CD4-positive, alpha-beta T cell (primary cell): Measurements from ENCODE around the gene TRMT112. TPM values are rescaled to one million over a fixed set of nuclear protein-coding genes. Genes with fewer than 3 reads are reported as not detected.

ENCODE experiments used
- ATAC-seq: fragments of 200-7000 bp; cut with Tn5 transposase; one replicate; pipeline ENCODE4 v1.10.0; 2022; ENCODE audit warnings: mild to moderate bottlenecking; ENCODE audit not compliant: poor library complexity
- CTCF ChIA-PET: fragments of 350-600 bp; sonication (Branson Sonifier 250); formaldehyde crosslinking; loops from one replicate; lab custom pipeline; 2021; ENCODE audit warnings: antibody characterized with exemption, inconsistent platforms; lab: Charles Lee
- POLR2A ChIA-PET: fragments of 350-600 bp; sonication (Branson Sonifier 250); formaldehyde crosslinking; loops from one replicate; lab custom pipeline; 2021; ENCODE audit warnings: antibody characterized with exemption, inconsistent platforms; lab: Charles Lee
- DNase-seq, 14 experiments: peaks; one replicate each; pipeline ENCODE4 v3.0.0-alpha.2; 2013 to 2020; ENCODE audit warnings: mixed read lengths in 2 of 14
- H3K27ac ChIP-seq, 2 donors: one replicate each; pipeline versions ENCODE4 v1.5.1 to v1.7.0; 2013; ENCODE audit warnings: low read length in 2 of 2, low read depth in 1 of 2, mild to moderate bottlenecking in 1 of 2
- H3K27me3 ChIP-seq, 2 experiments: 1 replicate in 1 of 2; 2 replicates in 1 of 2; pipeline versions ENCODE4 v1.6.1 to v1.7.0; 2013; ENCODE audit warnings: low read length in 2 of 2, control low read depth in 1 of 2, mild to moderate bottlenecking in 1 of 2, moderate library complexity in 1 of 2; ENCODE audit not compliant: insufficient read depth in 2 of 2, control insufficient read depth in 1 of 2
- H3K36me3 ChIP-seq: one replicate; pipeline ENCODE4 v1.6.1; 2013; ENCODE audit warnings: low read length, control low read depth; ENCODE audit not compliant: insufficient read depth
- H3K4me1 ChIP-seq: one replicate; pipeline ENCODE4 v1.6.1; 2013; ENCODE audit warnings: low read length, control low read depth; ENCODE audit not compliant: insufficient read depth
- H3K4me3 ChIP-seq: one replicate; pipeline ENCODE4 v1.5.1; 2013; ENCODE audit warnings: mild to moderate bottlenecking, low read length, moderate library complexity
- H3K9me3 ChIP-seq, 2 experiments: 1 replicate in 1 of 2; 2 replicates in 1 of 2; pipeline versions ENCODE4 v1.6.1 to v1.7.0; 2013; ENCODE audit warnings: low read length in 2 of 2, mild to moderate bottlenecking in 2 of 2, control low read depth in 1 of 2, moderate library complexity in 1 of 2; ENCODE audit not compliant: control insufficient read depth in 1 of 2, insufficient read depth in 1 of 2
- H3K27ac Mint-ChIP-seq: one replicate; pipeline ENCODE4 v1.8.0; 2020; ENCODE audit warnings: mixed read lengths
- H3K27me3 Mint-ChIP-seq: one replicate; pipeline ENCODE4 v1.8.0; 2021; ENCODE audit warnings: mixed read lengths
- H3K36me3 Mint-ChIP-seq: one replicate; pipeline ENCODE4 v1.8.0; 2021; ENCODE audit warnings: low read depth, mixed read lengths
- H3K4me1 Mint-ChIP-seq: one replicate; pipeline ENCODE4 v1.8.0; 2021; ENCODE audit warnings: low read depth, mixed read lengths
- H3K4me3 Mint-ChIP-seq: one replicate; pipeline ENCODE4 v1.8.0; 2020; ENCODE audit warnings: mild to moderate bottlenecking, mixed read lengths
- H3K9me3 Mint-ChIP-seq: one replicate; pipeline ENCODE4 v1.8.0; 2020; ENCODE audit warnings: mixed read lengths
- intact Hi-C, 2 experiments: fragments of 100-400 bp; cut with DNase I in 1 of 2; cut with micrococcal nuclease in 1 of 2; formaldehyde crosslinking; loops; one replicate each; pipeline versions ENCODE4 v1.15.1 to v1.9.0; 2023 to 2025; cut with DNase I, micrococcal nuclease
- total RNA-seq, 174 experiments: library from RNA in 2 of 174; stranded (reverse) in 2 of 174; gene quantifications; one replicate each; pipeline ENCODE4 v1.2.3 and lab custom pipeline; 2021 to 2026
- TF ChIP-seq, protein P1 (sequence below): fragments of 200-600 bp; IDR thresholded peaks from one replicate; pipeline ENCODE4 v1.8.0; 2022; ENCODE audit warnings: antibody characterized with exemption, mild to moderate bottlenecking

The TRMT112 gene
- total RNA-seq, 2 experiments from 2014 or later: 70.5 to 71.4 TPM

DNA sequence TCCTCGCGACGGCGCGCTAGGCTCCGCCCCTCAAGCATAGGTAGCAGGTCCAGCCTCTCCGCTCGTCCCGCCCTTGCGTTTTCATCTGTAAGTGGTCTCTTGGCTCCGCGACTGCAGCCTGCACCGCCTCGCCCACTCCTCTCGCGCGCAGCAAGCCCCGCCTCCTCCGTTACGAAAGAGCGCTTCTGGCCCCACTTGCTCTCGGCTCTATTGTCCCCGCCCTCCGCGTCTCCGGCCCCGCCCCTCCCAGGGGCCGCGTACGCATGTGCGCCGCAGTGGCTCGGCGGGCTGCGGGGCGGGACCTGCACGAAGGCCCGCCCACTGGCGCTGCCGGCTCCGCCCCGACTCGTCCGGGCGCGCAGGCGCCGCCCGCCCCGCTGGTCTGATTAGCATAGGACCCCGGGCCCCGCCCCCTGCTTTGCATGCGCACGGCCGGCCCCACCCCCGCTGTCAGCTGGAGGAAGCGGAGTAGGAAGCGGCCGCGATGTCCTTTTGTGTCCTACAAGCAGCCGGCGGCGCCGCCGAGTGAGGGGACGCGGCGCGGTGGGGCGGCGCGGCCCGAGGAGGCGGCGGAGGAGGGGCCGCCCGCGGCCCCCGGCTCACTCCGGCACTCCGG is 12.2 kb downstream of the TRMT112 start, which contains the start of gene ESRRA:
Gene ESRRA (plus strand): TSS at position 450 of the 616 bp plus-strand sequence. CDS start 1,656 bp downstream, outside the sequence.
- Mint-ChIP-seq H3K9me3 (no peaks in the 10 kb centered on the region), H3K36me3 (peaks cover 7% of the 10 kb centered on the region), H3K27me3 (peaks cover 27% of the 10 kb centered on the region), H3K27ac (peak within 1 kb of the TSS; percentile 96), H3K4me1 (peaks cover 35% of the 10 kb centered on the region), H3K4me3 (peak within 1 kb of the TSS; percentile 98)
- H3K27ac ChIP-seq: peak within 1 kb of the TSS; percentile 84 to 93
- peaks cover 0 to 13% of the 10 kb centered on the region in 2 experiments for H3K9me3 ChIP-seq
- intact Hi-C loops: loop anchor here (1.0 to 10.0 kb wide), 8 partner anchors 12 to 310 kb away; partner anchors contain the start of genes CCDC88B (in 2 of the 2), FKBP2 (in 1 of the 2), PLCB3 (in 1 of the 2) and TRMT112 (in 1 of the 2)
- peaks cover 19% of the 10 kb centered on the region in 2 experiments for H3K27me3 ChIP-seq
- CTCF ChIA-PET: interaction anchor here (0.7 to 6.0 kb wide), 20 partner anchors 12 to 119 kb away, joined by 3 to 123 read pairs (median 6); partner anchors contain the start of genes BAD, FERMT3, GPR137 and NUDT22
- TF ChIP-seq, protein P1, sequence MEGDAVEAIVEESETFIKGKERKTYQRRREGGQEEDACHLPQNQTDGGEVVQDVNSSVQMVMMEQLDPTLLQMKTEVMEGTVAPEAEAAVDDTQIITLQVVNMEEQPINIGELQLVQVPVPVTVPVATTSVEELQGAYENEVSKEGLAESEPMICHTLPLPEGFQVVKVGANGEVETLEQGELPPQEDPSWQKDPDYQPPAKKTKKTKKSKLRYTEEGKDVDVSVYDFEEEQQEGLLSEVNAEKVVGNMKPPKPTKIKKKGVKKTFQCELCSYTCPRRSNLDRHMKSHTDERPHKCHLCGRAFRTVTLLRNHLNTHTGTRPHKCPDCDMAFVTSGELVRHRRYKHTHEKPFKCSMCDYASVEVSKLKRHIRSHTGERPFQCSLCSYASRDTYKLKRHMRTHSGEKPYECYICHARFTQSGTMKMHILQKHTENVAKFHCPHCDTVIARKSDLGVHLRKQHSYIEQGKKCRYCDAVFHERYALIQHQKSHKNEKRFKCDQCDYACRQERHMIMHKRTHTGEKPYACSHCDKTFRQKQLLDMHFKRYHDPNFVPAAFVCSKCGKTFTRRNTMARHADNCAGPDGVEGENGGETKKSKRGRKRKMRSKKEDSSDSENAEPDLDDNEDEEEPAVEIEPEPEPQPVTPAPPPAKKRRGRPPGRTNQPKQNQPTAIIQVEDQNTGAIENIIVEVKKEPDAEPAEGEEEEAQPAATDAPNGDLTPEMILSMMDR: no peak
- H3K36me3 ChIP-seq: peaks cover 5% of the 10 kb centered on the region
- peak within 1 kb of the TSS; percentile 92 for H3K4me3 ChIP-seq
- ATAC-seq (peak; percentile 77), DNase-seq (peak; percentile 98 to 100 (median 100))
- peaks cover 48% of the 10 kb centered on the region for H3K4me1 ChIP-seq
- POLR2A ChIA-PET: interaction anchor here (0.7 to 7.6 kb wide), 9 partner anchors 12 to 119 kb away, joined by 3 to 105 read pairs (median 17); partner anchors contain the start of genes BAD, CCDC88B, FERMT3 and GPR137

DNA sequence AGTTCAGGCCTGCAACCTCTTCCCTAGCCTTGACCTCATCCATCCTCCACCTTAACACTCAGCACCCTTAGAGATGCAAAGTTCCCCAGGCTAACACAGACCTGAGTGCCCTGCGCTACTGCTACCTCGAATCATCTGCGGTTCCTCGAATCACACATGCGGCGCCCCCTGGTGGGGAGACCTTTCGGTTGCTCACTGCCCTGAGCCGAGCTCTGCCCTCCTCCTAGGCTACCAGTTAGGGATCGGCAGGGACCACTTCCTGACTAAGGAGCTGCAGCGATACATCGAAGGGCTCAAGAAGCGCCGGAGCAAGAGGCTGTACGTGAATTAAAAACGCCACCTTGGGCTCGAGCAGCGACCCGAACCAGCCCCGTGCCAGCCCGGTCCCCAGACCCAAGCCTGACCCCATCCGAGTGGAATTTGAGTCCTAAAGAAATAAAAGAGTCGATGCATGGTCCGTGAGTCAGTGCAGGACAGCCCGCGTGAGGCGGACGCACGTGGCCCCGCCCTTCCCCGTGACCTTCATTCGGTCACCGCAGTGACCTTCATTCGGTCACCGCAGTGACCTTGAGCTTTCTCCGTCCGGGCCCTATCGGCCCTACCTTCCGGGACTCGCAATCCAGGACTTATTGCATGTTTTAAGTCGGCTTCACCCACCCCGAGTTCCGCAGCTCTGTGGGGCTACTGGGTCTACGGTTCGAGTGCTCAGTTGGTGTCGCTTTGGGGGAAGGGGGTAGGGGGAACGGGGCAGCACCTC is 12.9 kb downstream of the TRMT112 start:
- Histone ChIP-seq H3K36me3 (peaks cover 5% of the 10 kb centered on the region), H3K4me3 (peak overlapping the region; percentile 92), H3K4me1 (peaks cover 55% of the 10 kb centered on the region), H3K9me3 (peaks cover 0 to 20% of the 10 kb centered on the region in 2 experiments), H3K27me3 (peaks cover 25 to 26% of the 10 kb centered on the region in 2 experiments), H3K27ac (peak overlapping the region; percentile 84 to 93)
- Mint-ChIP-seq H3K27me3 (peaks cover 34% of the 10 kb centered on the region), H3K27ac (peak overlapping the region; percentile 96), H3K4me3 (peak overlapping the region; percentile 98), H3K4me1 (peaks cover 42% of the 10 kb centered on the region), H3K36me3 (peaks cover 7% of the 10 kb centered on the region), H3K9me3 (no peaks in the 10 kb centered on the region)
- peak; percentile 88 to 98 (median 94) for DNase-seq
- POLR2A ChIA-PET: interaction anchor here (0.7 to 7.6 kb wide), 15 partner anchors 12 to 119 kb away, joined by 3 to 105 read pairs (median 8); partner anchors contain the start of genes BAD, CCDC88B, FERMT3 and FKBP2
- CTCF ChIA-PET: interaction anchor here (0.6 to 6.0 kb wide), 30 partner anchors 13 to 1448 kb away, joined by 3 to 123 read pairs (median 5); partner anchors contain the start of genes BAD, CCDC88B, FERMT3 and GPR137
- TF ChIP-seq, protein P1: peak; percentile 92
- intact Hi-C loops: loop anchor here (1.0 to 10.0 kb wide), 13 partner anchors 13 to 467 kb away; partner anchors contain the start of genes CCDC88B (in 2 of the 2), FKBP2 (in 1 of the 2), GPR137 (in 1 of the 2) and MARK2 (in 1 of the 2)
- ATAC-seq: peak; percentile 27

DNA sequence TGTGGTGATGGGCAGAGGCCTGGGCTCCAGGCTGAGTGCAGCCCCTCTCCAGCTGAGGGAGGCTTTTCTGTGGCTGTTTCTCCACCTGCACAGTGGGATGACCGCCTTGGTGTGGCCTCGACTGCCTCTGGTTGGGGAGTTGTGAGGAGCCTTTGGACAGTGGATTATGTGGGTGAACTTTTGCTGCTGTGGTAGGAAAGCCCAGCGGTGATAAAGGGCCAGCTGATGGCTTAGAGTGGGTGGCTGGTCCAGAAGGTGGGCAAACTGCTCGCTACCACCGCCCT is 13.4 kb downstream of the TRMT112 start:
- Mint-ChIP-seq H3K4me1 (peaks cover 42% of the 10 kb centered on the region), H3K4me3 (peak overlapping the region; percentile 98)

More for the DNA sequence above, 13.4 kb downstream of the TRMT112 start:
- TF ChIP-seq, protein P1: no peak
- CTCF ChIA-PET: interaction anchor here (0.6 to 6.0 kb wide), 16 partner anchors 14 to 443 kb away, joined by 3 to 123 read pairs (median 8); partner anchors contain the start of genes BAD, FERMT3, GPR137 and NUDT22
- Histone ChIP-seq H3K27me3 (peaks cover 30 to 31% of the 10 kb centered on the region in 2 experiments), H3K4me3 (peak overlapping the region; percentile 92), H3K9me3 (peaks cover 0 to 20% of the 10 kb centered on the region in 2 experiments), H3K36me3 (peaks cover 5% of the 10 kb centered on the region), H3K27ac (peak overlapping the region; percentile 84 to 93), H3K4me1 (peaks cover 60% of the 10 kb centered on the region)
- Mint-ChIP-seq H3K36me3 (peaks cover 7% of the 10 kb centered on the region), H3K9me3 (no peaks in the 10 kb centered on the region), H3K27ac (peak overlapping the region; percentile 96), H3K27me3 (peaks cover 37% of the 10 kb centered on the region)
- DNase-seq: no peak
- intact Hi-C loops: loop anchor here (1.0 to 10.0 kb wide), 10 partner anchors 19 to 467 kb away; partner anchors contain the start of genes FKBP2 (in 1 of the 2), GPR137 (in 1 of the 2), MARK2 (in 1 of the 2) and PLCB3 (in 1 of the 2)
- ATAC-seq: no peak
- POLR2A ChIA-PET: interaction anchor here (0.7 to 7.6 kb wide), 14 partner anchors 13 to 1576 kb away, joined by 3 to 105 read pairs (median 8); partner anchors contain the start of genes BAD, FERMT3, FKBP2 and GPR137
